ENCODE measurements around the gene AGBL4.

DNA sequence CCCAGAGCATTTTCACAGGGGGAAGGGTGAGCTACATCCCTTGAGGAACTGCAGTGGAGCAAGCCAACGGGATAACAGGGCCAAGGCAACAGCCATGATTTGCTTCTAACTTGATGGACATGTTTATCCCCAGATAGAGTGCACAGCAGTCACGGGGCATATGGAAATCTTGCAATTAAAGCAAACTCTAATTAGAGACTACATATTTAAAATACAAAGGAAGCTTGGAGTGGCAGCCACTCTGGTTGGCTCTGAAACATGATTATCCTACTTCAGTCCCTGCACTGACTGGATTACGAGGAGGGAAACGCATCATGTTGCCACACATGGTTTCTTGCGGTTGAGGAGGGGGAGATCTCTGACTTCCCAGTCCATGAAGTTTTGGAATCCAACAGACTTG lies 1307.8 kb downstream of the AGBL4 start:
- TF ChIP-seq, protein P1, sequence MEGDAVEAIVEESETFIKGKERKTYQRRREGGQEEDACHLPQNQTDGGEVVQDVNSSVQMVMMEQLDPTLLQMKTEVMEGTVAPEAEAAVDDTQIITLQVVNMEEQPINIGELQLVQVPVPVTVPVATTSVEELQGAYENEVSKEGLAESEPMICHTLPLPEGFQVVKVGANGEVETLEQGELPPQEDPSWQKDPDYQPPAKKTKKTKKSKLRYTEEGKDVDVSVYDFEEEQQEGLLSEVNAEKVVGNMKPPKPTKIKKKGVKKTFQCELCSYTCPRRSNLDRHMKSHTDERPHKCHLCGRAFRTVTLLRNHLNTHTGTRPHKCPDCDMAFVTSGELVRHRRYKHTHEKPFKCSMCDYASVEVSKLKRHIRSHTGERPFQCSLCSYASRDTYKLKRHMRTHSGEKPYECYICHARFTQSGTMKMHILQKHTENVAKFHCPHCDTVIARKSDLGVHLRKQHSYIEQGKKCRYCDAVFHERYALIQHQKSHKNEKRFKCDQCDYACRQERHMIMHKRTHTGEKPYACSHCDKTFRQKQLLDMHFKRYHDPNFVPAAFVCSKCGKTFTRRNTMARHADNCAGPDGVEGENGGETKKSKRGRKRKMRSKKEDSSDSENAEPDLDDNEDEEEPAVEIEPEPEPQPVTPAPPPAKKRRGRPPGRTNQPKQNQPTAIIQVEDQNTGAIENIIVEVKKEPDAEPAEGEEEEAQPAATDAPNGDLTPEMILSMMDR (IDR thresholded peaks at IDR 0.05) = no peak
- no peak for TF ChIP-seq POLR2AphosphoS5 (IDR thresholded peaks at IDR 0.05)

Data from breast epithelium (tissue), 3 donors.